Measurements from ENCODE around the gene AQP9.
"Not testable (repeated sequence)": the region's sequence is repeated elsewhere in the genome, so short reads cannot be mapped to it uniquely, and the experiment has no call there.

Gene AQP9, protein sequence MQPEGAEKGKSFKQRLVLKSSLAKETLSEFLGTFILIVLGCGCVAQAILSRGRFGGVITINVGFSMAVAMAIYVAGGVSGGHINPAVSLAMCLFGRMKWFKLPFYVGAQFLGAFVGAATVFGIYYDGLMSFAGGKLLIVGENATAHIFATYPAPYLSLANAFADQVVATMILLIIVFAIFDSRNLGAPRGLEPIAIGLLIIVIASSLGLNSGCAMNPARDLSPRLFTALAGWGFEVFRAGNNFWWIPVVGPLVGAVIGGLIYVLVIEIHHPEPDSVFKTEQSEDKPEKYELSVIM
- total RNA-seq = 0 to 4.6 (median 0) reads per million in 3 donors

DNA sequence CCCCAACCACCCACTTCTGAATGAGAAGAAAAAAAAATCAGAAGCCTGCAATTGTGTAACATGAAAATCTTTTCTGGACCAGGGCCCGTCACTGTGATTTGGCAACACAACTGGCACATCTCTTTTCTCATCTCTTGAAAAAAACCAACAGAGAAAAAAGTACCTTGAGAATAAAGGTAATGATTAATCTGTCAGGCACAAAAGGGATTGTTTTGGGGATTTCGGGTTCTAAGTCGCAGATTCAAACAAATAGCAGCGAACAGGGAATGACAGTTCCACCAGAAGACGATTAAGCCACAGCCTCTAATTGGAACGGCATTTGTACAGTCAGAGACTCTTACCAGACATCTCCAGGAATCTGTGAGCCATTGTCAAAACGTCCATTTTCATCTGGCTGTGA, at the start of gene AQP9:
Gene AQP9 (plus strand): TSS at position 276 of the 400 bp plus-strand sequence. CDS start 185 bp downstream, outside the sequence.
- no peak for DNase-seq
- no peak within 1 kb of the TSS for H3K4me3 ChIP-seq (ENCODE audit: insufficient read depth, low read depth, low read length, poor library complexity, severe bottlenecking)
- no peak within 1 kb of the TSS for H3K27ac ChIP-seq (ENCODE audit: insufficient read depth, low read length, poor library complexity, severe bottlenecking)
- H3K27me3 ChIP-seq (replicated peaks; ENCODE audit: control insufficient read depth, insufficient read depth, low read length, poor library complexity, severe bottlenecking) = no peaks in the 10 kb centered on the region
- no peaks in the 10 kb centered on the region for H3K4me1 ChIP-seq (ENCODE audit: control insufficient read depth, insufficient read depth, low read length, poor library complexity, severe bottlenecking)
- H3K9me3 ChIP-seq (ENCODE audit: control insufficient read depth, low read length) = no peaks in the 10 kb centered on the region
- H3K36me3 ChIP-seq (ENCODE audit: control insufficient read depth, insufficient read depth, low read length) = no peaks in the 10 kb centered on the region

DNA sequence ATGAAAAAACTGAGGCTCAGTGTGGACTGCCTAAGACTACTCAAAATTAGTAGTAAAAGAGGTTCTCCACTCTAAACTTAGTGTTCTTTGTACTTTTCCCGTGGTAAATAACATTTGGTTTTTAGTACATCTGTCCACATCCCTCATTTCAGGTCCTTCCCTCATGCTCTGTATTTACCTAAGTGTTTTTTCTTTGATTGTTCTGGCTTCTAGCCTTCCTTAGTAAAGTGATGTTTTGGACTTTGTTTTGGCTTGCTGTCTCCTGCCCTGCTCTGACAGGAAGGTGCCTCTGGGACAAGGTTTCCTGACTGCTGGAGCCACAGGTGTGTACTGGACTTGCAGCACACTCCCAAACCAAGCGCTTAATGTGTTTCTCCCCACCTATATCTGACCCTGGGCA, 42.8 kb upstream of the AQP9 start:
- H3K4me1 ChIP-seq (ENCODE audit: control insufficient read depth, insufficient read depth, low read length, poor library complexity, severe bottlenecking) = no peaks in the 10 kb centered on the region
- no peak for DNase-seq
- no peaks in the 10 kb centered on the region for H3K27me3 ChIP-seq (replicated peaks; ENCODE audit: control insufficient read depth, insufficient read depth, low read length, poor library complexity, severe bottlenecking)
- H3K9me3 ChIP-seq (ENCODE audit: control insufficient read depth, low read length) = no peaks in the 10 kb centered on the region
- no peaks in the 10 kb centered on the region for H3K36me3 ChIP-seq (ENCODE audit: control insufficient read depth, insufficient read depth, low read length)
- H3K27ac ChIP-seq (ENCODE audit: insufficient read depth, low read length, poor library complexity, severe bottlenecking) = no peak overlapping the region
- no peak overlapping the region for H3K4me3 ChIP-seq (ENCODE audit: insufficient read depth, low read depth, low read length, poor library complexity, severe bottlenecking)

DNA sequence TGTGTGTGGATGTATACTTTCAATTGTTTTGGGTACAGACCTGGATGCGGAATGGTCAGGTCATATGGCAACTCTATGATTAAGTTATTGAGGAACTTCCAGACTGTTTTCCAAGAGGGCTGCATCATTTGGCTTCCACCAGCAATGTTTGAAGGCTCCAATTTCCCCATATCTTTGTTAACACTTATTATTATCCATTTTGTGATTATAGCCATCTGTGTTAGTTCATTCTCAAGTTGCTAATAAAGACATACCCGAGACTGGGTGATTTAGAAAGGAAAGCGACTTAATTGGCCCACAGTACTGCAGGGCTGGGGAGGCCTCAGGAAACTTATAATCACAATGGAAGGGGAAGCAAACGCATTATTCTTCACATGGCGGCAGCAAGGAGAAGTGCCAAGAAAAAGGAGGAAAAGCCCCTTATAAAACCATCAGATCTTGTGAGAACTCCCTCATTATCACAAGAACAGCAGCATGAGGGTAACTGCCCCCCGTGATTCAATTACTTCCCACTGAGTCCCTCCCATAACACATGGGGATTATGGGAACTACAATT, 41.6 kb upstream of the AQP9 start:
- Histone ChIP-seq H3K36me3 (ENCODE audit: control insufficient read depth, insufficient read depth, low read length) (no peaks in the 10 kb centered on the region), H3K9me3 (ENCODE audit: control insufficient read depth, low read length) (no peaks in the 10 kb centered on the region), H3K27ac (ENCODE audit: insufficient read depth, low read length, poor library complexity, severe bottlenecking) (no peak overlapping the region), H3K27me3 (replicated peaks; ENCODE audit: control insufficient read depth, insufficient read depth, low read length, poor library complexity, severe bottlenecking) (no peaks in the 10 kb centered on the region), H3K4me3 (ENCODE audit: insufficient read depth, low read depth, low read length, poor library complexity, severe bottlenecking) (no peak overlapping the region), H3K4me1 (ENCODE audit: control insufficient read depth, insufficient read depth, low read length, poor library complexity, severe bottlenecking) (no peaks in the 10 kb centered on the region)
- DNase-seq = no peak

DNA sequence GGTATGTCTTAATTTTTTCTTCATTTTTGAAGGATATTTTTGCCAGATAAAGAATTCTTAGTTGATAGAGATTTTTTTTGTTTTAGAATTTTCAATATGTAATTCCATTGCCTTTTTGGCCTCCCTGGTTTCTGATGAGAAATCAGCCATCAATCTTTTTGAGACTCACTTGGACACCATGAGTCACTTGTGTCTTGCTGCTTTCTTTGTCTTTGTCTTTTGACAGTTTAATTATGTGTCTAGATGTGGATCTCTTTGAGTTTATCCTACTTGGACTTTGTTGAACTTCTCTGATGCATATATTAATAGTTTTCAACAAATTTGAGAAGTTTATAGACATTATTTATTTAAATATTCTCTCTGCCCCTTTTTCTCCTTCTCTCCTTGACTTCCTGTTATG, 34.7 kb upstream of the AQP9 start:
- Histone ChIP-seq H3K27ac (ENCODE audit: insufficient read depth, low read length, poor library complexity, severe bottlenecking) (no peak overlapping the region), H3K9me3 (ENCODE audit: control insufficient read depth, low read length) (no peaks in the 10 kb centered on the region), H3K4me3 (ENCODE audit: insufficient read depth, low read depth, low read length, poor library complexity, severe bottlenecking) (no peak overlapping the region), H3K4me1 (ENCODE audit: control insufficient read depth, insufficient read depth, low read length, poor library complexity, severe bottlenecking) (no peaks in the 10 kb centered on the region), H3K36me3 (ENCODE audit: control insufficient read depth, insufficient read depth, low read length) (no peaks in the 10 kb centered on the region), H3K27me3 (replicated peaks; ENCODE audit: control insufficient read depth, insufficient read depth, low read length, poor library complexity, severe bottlenecking) (no peaks in the 10 kb centered on the region)
- no peak for DNase-seq

DNA sequence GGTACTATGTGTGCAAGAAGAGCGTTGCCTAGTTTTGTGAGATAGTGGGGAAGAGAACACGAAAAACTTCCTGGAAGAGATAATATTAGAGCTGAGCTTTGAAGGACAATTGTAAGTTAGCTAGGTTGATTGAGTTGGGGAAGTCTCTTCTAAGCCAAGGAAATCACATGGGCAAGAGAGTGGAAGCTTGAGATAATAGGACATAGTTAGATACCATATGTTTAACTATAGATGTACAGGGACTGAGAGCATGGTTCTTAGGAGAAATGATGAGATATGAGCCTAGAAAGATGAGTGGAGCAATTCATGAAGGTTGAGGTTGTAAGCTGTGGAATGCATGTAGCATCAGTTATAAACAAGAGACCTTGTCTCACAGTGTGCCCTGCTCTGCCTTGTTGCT, 30.1 kb upstream of the AQP9 start:
- Histone ChIP-seq H3K9me3 (ENCODE audit: control insufficient read depth, low read length) (no peaks in the 10 kb centered on the region), H3K4me1 (ENCODE audit: control insufficient read depth, insufficient read depth, low read length, poor library complexity, severe bottlenecking) (no peaks in the 10 kb centered on the region), H3K27me3 (replicated peaks; ENCODE audit: control insufficient read depth, insufficient read depth, low read length, poor library complexity, severe bottlenecking) (no peaks in the 10 kb centered on the region), H3K27ac (ENCODE audit: insufficient read depth, low read length, poor library complexity, severe bottlenecking) (no peak overlapping the region), H3K4me3 (ENCODE audit: insufficient read depth, low read depth, low read length, poor library complexity, severe bottlenecking) (no peak overlapping the region), H3K36me3 (ENCODE audit: control insufficient read depth, insufficient read depth, low read length) (no peaks in the 10 kb centered on the region)
- DNase-seq = no peak

DNA sequence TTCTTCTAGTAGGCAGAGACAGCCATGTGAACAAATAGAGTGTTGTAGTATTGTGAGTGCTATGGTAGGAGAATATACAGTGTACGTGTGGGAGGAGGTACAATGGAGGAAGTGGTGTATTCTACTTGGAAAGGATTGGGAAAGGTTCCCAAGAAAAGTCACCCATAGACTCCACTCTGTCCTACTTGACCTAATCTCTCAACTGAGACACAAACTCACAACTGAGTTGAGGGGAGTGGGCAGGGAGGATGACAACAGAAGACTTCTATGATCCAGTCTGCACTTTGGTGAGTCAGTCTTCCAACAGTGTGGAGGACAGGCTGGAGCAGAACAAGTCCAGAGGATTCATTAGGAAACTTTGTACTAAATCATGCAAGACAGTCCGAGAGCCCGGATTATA, 28.8 kb upstream of the AQP9 start:
- no peaks in the 10 kb centered on the region for H3K36me3 ChIP-seq (ENCODE audit: control insufficient read depth, insufficient read depth, low read length)
- H3K4me3 ChIP-seq (ENCODE audit: insufficient read depth, low read depth, low read length, poor library complexity, severe bottlenecking) = no peak overlapping the region
- DNase-seq = no peak
- H3K4me1 ChIP-seq (ENCODE audit: control insufficient read depth, insufficient read depth, low read length, poor library complexity, severe bottlenecking) = no peaks in the 10 kb centered on the region
- H3K27me3 ChIP-seq (replicated peaks; ENCODE audit: control insufficient read depth, insufficient read depth, low read length, poor library complexity, severe bottlenecking) = no peaks in the 10 kb centered on the region
- no peak overlapping the region for H3K27ac ChIP-seq (ENCODE audit: insufficient read depth, low read length, poor library complexity, severe bottlenecking)
- H3K9me3 ChIP-seq (ENCODE audit: control insufficient read depth, low read length) = no peaks in the 10 kb centered on the region

DNA sequence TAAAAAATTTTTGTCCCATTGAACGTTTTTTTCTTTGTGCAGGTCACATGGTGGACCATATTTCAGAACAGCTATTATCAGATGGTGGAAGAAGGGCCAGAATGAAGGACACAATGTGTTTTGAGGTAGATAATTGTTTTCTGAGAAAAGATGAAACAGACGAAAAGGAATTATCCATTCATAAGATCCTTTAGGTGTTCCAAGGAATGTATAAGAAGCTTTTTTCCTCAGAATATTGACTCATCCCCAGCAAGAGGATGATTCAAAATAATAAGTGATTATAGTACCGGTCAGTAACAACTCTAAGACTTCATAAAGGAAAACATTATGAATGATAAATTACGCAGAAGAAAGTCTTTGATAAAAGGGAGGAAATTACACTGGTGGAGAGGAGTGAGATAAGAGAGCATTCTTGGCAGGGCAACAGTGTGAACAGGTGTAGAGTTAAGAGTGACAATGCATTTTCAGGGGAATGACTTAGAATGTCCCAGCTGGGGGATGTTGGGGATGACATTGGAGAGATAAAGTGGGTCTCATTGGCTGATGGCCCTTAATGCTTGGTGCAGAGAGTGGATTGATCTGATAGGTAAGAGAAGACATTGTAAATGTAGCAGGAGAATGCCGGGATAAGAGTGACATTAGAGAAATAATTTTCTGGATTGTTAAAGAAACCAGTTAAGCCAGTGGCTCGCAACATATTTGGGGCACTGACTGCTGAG, 27.0 kb upstream of the AQP9 start:
- Histone ChIP-seq H3K9me3 (ENCODE audit: control insufficient read depth, low read length) (no peaks in the 10 kb centered on the region), H3K4me1 (ENCODE audit: control insufficient read depth, insufficient read depth, low read length, poor library complexity, severe bottlenecking) (no peaks in the 10 kb centered on the region), H3K36me3 (ENCODE audit: control insufficient read depth, insufficient read depth, low read length) (no peaks in the 10 kb centered on the region), H3K27ac (ENCODE audit: insufficient read depth, low read length, poor library complexity, severe bottlenecking) (no peak overlapping the region), H3K27me3 (replicated peaks; ENCODE audit: control insufficient read depth, insufficient read depth, low read length, poor library complexity, severe bottlenecking) (no peaks in the 10 kb centered on the region), H3K4me3 (ENCODE audit: insufficient read depth, low read depth, low read length, poor library complexity, severe bottlenecking) (no peak overlapping the region)
- no peak for DNase-seq

DNA sequence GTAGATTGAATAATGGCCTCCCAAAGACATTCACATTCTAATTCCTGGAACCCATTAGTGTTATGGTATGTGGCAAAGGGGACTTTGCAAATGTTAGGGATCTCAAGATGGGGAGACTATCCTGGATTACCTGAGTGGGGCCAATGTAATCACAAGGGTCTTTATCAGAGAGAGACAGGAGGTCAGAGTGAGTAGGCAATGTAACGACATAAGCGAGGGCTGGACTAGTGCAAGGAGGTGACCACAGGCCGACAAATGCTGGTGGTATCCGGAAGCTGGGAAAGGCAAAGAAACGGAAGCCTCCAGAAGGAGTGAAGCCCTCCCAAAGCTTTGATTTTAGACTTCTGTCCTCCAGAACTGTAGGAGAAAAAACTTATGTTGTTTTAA, 26.5 kb upstream of the AQP9 start:
- H3K27ac ChIP-seq (ENCODE audit: insufficient read depth, low read length, poor library complexity, severe bottlenecking) = no peak overlapping the region

DNA sequence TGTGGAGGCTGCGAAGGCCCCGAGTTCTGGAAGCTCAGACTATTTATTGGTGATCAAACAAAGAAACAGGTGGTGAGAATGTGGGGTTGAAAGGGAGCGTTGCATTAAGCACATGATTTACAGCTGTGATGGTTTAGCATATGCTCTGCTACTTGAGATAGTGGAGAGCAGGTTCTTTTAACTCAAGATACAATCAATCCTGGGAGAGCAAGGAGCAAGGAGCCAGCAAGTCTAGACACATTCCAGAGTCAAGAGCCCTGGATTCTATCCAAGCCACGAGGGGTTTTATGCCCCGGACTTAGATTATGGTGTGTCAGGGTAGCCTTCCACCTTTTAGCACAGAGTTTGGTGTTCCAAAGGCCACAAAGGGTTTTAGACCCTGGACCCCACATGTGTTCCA, 24.8 kb upstream of the AQP9 start:
- not testable (repeated sequence) for H3K27me3 ChIP-seq (replicated peaks; ENCODE audit: control insufficient read depth, insufficient read depth, low read length, poor library complexity, severe bottlenecking); DNase-seq

More for the DNA sequence above, 26.5 kb upstream of the AQP9 start:
- no peaks in the 10 kb centered on the region for H3K9me3 ChIP-seq (ENCODE audit: control insufficient read depth, low read length)
- no peaks in the 10 kb centered on the region for H3K27me3 ChIP-seq (replicated peaks; ENCODE audit: control insufficient read depth, insufficient read depth, low read length, poor library complexity, severe bottlenecking)
- H3K36me3 ChIP-seq (ENCODE audit: control insufficient read depth, insufficient read depth, low read length) = no peaks in the 10 kb centered on the region
- H3K4me3 ChIP-seq (ENCODE audit: insufficient read depth, low read depth, low read length, poor library complexity, severe bottlenecking) = no peak overlapping the region
- no peaks in the 10 kb centered on the region for H3K4me1 ChIP-seq (ENCODE audit: control insufficient read depth, insufficient read depth, low read length, poor library complexity, severe bottlenecking)
- DNase-seq = no peak

DNA sequence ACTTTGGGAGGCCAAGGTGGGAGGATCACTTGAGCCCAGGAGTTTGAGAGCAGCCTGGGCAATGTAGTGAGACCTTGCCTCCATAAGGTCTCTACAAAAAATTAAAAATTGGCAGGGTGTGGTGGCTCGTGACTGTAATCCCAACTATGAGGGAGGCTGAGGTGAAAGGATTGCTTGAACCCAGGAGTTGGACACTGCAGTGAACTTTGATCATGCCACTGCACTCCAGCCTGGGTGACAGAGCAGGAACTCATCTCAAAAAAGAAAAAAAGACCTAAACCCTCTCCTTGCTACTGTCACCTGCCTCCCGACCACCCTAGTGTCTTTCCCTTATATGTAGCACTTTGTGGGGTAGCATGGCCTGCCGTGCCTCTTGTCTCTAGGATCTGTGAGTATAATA, 23.8 kb upstream of the AQP9 start:
- H3K4me1 ChIP-seq (ENCODE audit: control insufficient read depth, insufficient read depth, low read length, poor library complexity, severe bottlenecking) = no peaks in the 10 kb centered on the region
- no peaks in the 10 kb centered on the region for H3K9me3 ChIP-seq (ENCODE audit: control insufficient read depth, low read length)
- H3K4me3 ChIP-seq (ENCODE audit: insufficient read depth, low read depth, low read length, poor library complexity, severe bottlenecking) = no peak overlapping the region

More for the DNA sequence above, 24.8 kb upstream of the AQP9 start:
- not testable (repeated sequence) for H3K27ac ChIP-seq (ENCODE audit: insufficient read depth, low read length, poor library complexity, severe bottlenecking); H3K9me3 ChIP-seq (ENCODE audit: control insufficient read depth, low read length); H3K36me3 ChIP-seq (ENCODE audit: control insufficient read depth, insufficient read depth, low read length); H3K4me3 ChIP-seq (ENCODE audit: insufficient read depth, low read depth, low read length, poor library complexity, severe bottlenecking); H3K4me1 ChIP-seq (ENCODE audit: control insufficient read depth, insufficient read depth, low read length, poor library complexity, severe bottlenecking)

More for the DNA sequence above, 23.8 kb upstream of the AQP9 start:
- H3K36me3 ChIP-seq (ENCODE audit: control insufficient read depth, insufficient read depth, low read length) = no peaks in the 10 kb centered on the region
- no peaks in the 10 kb centered on the region for H3K27me3 ChIP-seq (replicated peaks; ENCODE audit: control insufficient read depth, insufficient read depth, low read length, poor library complexity, severe bottlenecking)
- H3K27ac ChIP-seq (ENCODE audit: insufficient read depth, low read length, poor library complexity, severe bottlenecking) = no peak overlapping the region
- no peak for DNase-seq

All from effector memory CD4-positive, alpha-beta T cell (primary cell).